GM19043 (cell line): Measurements from ENCODE around the gene BCL11A.
"Not testable (repeated sequence)": the region's sequence is repeated elsewhere in the genome, so short reads cannot be mapped to it uniquely, and the experiment has no call there.

ENCODE experiments used
- ATAC-seq: cut with Tn5 transposase; IDR thresholded peaks from one replicate; pipeline ENCODE4 v1.9.1; 2021; ENCODE audit warnings: low read depth; ENCODE audit not compliant: unreplicated experiment

Gene BCL11A

DNA sequence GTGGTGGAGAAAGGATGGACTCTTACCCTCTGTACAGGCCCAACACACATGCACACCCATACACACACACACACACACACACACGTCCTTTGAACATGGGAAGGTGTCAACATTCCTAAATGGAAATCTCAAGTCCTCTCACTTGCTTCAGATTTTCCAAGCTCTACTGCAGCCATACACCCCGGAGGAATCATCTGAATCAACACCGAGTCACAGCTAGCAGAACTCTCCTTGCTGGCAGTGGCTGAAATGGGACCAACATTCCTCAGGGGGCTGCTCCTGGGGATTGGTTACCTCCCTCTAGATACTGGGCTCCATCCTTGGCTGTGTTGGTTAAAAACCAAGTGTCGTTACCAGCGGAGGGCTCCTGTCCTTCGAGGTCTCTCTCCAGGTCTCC lies 112.7 kb downstream of the BCL11A start:
- ATAC-seq, result no peak

DNA sequence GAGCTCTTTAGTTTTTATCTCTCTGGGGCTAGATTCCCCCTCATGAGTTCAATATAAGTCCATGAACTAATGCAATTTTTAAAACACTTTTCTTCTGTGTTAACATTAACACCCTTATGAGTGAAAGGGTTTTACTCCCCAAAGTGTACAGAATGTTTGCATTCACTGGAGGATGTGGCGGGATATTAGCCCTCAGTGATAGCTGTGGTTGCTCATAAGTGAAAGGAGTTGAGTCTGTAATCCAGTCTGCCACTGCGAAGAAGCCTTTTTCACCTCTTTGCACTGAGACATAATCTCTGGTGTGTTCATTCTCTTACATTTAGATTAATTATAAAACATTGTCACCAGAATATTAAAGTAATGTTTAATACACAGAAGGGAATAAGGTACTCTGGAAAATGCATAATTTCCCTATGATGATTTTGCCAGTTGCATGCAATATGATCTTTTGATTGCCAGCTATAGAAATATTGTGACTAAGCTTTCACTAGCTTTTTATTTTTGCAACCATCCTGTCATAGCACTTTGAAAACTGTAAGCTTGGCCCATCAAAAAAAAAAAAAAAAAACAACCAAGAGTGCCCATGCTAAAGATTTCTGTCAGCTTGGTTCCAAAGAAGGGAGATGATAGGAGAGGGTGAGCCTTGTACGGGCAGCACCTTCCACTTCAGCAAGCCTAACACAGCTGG lies 113.2 kb downstream of the BCL11A start:
- peak; percentile 26 for ATAC-seq

DNA sequence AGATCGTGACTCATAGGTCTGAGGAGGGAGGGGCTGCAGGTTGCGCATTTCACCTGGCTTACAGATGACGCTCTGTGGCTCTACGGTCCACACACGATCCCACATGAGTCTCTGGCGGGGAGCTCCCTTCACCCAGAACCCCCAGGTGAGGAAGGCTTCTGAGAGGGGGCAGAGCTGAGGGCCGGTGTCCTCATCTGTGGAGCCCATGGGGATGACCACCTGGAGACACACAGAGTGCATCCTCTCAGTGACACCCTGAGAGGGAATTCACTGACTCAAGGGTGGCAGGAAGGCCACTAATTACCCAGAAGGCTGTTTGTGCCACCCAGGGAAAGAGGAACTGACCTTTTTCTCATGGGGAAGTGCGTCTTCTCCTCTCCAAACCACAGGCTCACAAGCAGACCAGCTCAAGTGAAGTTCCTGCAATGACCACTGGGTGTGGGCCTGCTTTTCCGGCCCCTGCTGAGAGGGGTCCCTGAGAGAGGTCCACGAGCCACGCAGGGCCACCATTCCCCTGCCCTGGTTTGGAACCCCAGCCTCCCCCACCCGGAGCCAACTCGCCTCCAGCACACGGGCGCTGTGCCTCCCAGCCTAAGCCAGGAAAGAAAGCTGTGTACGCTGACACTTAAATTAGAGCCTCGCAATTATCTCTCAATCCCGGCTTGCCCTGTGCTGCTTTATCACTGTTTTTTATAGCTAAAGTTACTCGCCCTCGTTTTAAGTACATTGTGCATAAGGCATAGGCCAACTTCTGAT lies 114.1 kb downstream of the BCL11A start:
- peak; percentile 90 for ATAC-seq

DNA sequence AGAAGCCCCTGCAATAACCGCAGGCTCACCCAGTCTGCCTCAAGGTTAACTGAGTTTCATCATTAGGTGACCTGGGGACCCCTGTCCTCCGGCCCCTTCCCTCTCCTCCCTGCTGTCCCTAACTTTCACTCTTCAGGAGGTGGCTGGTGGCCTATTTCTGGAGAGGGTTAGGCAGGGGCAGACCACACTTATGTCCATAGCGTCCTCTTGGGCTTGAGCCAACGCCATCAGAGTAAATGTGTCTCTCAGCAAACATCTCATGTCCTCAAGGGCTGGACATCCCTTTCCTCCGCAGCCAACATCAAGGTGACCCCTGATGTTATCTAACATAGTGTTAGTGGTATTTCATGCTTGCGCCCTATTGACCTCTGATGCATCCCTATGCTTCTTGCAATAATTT lies 114.8 kb downstream of the BCL11A start:
- ATAC-seq, result no peak

DNA sequence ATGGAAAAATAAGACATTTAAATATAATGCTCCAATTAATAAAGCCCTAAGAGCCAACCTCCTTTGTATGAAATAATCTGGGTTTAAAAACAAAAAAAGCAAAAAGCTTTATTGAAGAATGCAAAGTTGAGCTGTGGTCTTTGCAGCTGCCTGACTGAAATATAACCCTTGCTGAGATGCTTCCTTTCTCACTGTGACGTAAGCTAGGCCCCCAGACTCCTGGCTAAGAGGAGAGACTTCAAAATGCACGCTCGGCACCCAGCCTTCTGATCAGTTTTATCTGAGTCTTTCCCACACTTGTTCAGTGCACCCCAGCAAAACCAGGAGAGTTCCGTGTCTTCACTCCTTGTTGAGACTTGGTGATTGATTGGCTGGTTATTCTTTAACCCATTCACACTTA lies 115.3 kb downstream of the BCL11A start:
- no peak for ATAC-seq

DNA sequence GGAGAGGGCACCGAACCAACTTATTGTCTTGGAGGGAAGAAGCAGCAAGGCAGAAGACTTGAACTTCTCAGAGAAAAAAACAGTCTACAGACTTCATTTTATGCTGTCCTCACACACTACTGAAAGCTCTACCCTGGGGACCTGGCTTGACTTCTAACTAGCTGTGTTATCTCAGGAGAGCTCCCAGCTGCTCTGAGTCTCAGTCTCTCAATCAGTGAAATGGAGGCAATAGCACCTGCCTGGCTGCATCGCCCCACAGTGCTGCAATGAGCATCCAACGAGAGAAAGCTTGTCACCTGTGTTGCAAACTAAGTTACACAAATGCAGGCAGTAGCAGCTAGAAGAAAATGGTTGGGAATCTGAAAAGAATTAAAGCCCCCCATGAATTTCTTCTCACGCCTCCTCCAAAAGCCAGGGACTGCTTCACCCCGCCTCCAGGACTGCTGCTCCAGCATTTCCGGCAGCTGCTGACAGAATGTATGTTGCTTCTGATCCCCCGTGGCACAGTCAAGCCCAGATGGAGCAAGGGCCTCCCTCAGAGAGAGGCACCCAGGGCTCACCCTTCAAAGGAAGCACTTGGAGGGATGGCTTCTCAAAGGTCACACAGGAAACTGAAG lies 116.3 kb downstream of the BCL11A start:
- no peak for ATAC-seq

DNA sequence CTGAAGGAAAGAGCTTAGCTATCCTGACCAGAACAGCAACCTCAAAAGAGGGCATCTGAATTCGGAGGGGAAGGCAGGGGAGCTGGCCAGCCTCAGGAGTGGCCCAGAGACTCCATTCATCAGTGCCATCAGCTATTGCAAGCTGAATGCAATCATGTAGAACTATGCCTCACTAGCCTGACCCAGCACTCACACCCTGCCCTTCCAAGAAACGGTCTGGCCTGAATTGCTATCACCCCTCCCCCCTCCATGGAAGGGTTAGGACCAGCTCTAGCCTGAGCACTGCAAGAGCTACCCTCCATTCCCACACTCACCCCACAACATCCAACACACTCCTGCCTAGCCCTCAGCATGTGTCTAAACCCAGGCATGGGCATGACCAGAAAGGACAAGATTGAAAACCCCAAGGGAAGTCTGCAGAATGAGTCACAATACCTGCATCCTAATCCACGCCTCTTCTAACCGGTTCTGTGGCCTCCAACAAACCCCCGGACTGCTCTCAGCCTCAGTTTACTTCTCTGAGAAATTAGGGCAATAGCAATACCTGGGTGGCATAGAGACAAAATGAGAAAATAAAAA lies 120.3 kb downstream of the BCL11A start:
- no peak for ATAC-seq

DNA sequence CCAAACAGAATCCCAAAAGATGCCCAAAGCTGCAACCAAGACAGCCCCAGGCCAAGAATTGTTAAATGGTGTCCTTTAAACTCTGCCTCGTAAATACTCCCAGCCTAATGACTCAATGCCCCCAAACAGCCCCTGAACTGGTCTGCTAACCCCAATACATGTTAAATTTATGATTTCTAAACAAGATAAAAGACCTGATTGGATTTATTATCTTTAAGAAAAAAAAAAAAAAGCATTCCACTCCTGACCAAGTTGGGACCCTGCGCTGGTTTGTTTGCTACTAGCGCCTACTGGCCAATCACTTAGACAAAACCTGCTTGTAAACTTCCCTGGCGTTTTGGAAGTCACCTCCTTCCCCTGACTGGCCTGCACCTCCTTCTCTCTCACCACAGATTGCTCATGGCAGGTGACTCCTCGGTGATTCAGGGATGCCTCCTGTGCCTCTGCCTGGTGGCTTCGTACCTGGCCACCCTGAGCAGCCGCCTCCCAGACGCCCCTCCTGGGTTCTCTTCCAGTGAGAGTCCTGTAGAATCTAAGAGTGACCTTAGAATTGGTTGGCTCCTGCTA lies 121.3 kb downstream of the BCL11A start:
- no peak for ATAC-seq

DNA sequence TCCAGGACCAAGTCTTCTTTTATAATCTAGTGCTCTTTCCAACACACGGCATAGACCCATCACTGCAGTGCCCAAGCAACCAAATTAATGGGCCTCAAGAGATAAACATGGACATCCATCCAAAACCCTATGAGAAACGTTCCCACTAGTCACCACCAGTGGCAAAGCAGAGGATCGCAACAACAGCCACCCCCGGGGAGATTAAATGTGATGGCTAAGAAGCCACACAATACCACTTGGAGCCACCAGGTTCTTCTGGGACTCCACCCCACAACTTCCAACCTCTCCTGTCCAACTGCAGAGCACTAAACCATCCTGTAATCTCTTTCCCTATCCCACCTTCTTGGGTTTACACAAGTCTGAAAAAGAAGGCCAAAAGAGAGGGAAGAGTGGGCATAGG lies 123.8 kb downstream of the BCL11A start:
- ATAC-seq, result no peak

DNA sequence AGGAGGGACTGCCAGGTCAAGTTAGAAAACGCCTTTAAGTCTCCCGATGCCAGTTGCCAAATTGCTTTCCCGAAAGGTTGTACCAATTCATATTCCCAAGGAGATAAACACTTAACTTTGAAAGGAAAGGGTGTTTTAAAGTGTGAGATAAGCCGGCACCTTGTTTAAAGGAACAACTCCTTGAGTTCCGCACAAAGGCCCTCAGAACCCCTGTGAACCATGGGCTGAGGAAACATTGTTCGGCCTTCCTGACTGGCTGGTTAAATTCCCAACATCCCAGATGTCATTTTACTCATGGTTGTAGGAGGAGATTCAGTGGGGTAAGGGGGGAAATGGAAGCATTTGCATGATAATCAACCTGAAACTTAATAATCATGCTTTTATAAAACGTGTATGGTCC lies 126.6 kb downstream of the BCL11A start:
- no peak for ATAC-seq

DNA sequence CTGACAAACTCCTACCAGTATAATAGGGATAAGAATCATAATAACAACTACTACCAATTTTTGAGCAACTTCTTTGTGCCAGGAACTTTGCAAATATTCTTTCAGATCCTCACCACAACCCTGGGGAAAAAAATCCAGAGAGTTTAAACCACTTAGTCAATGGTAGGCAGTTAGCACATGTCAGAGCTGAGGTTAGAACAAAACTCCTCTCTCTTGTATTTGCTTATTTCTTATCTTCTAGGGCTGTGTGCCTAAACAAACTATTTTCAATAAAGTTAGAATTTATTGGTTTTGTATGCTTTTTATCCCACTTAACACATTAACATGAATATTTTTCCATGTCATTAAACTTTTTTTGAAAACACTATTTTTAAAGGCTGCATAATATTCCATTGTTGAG lies 127.1 kb downstream of the BCL11A start:
- no peak for ATAC-seq

DNA sequence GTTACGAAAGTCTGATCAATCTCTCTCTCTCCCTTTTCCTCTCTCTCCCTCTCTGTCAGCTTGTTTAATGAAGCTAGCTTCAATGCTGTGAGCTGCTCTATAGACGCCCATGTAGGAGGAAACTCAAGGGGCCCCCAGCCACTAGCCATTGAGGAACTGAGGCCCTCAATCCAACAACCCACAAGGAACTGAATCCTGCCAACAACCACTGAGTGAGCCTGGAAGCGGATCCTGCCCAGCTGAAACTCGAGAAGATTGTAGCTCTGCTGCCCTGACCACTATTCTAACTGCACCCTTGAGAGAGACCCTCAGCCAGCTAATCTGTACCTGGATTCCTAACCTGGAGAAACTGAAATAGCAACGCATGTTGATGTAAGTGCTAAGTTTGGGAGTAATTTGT lies 129.2 kb downstream of the BCL11A start:
- no peak for ATAC-seq

DNA sequence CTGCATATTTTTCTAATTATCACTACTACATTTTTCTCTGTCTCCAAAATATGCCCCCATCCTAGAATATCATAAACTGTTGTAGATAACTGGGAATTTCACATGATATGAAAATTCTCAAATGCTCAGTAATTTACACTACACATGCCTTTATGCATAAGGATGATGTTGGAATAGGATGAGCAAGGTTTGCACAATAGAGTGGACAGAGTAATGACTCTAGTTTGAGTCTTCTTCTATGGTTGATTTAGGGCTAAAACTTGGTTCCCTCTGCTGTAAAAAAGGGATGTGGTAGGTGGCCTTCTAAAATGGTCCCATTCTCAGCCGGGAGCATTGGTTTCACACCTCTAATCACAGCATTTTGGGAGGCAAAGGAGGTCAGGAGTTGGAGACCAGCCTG lies 129.9 kb downstream of the BCL11A start:
- no peak for ATAC-seq

DNA sequence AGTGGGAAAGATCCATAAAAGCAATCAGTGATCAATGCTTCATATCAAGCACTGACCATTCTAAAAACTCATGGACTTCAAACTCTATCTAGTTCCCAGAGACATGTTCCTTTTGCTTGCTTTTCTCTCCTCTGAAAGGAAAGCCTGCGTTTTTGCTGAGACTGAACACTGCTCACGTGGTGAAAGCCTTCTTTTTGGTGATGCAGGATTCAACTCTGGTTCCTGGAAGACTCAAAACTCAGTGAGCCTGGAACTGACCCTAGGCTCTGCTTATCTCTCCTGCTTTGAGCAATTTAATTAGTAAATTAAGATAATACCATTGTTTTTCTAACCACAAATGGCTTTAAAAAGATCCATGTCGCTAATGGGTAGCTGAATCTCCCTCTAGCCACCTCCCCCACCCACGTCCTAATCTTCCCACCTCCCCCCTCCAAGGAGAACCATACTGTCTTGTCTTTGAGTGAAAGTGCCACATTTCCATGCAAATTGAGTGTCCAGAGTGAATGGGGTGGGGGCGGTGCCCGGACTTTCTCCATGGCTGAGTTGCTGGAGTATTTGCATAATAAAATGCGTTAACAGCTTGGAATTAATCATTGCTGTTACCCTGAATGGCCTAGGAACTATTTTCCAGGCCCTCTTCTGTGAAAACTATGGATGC lies 130.5 kb downstream of the BCL11A start:
- no peak for ATAC-seq

DNA sequence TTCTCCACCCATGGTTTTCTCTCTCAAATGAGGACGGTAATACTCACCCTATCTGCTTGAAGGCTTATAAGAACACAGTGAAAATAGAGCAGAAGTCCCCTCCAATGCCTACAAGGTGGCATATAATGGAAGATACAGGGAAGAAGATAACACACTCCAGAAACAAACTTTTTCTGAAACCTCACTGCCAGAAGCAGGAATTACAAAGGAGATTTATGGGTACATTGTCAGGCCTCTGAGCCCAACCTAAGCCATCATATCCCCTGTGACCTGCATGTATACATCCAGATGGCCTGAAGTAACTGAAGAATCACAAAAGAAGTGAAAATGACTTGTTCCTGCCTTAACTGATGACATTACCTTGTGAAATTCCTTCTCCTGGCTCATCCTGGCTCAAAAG lies 136.2 kb downstream of the BCL11A start:
- not testable (repeated sequence) for ATAC-seq

DNA sequence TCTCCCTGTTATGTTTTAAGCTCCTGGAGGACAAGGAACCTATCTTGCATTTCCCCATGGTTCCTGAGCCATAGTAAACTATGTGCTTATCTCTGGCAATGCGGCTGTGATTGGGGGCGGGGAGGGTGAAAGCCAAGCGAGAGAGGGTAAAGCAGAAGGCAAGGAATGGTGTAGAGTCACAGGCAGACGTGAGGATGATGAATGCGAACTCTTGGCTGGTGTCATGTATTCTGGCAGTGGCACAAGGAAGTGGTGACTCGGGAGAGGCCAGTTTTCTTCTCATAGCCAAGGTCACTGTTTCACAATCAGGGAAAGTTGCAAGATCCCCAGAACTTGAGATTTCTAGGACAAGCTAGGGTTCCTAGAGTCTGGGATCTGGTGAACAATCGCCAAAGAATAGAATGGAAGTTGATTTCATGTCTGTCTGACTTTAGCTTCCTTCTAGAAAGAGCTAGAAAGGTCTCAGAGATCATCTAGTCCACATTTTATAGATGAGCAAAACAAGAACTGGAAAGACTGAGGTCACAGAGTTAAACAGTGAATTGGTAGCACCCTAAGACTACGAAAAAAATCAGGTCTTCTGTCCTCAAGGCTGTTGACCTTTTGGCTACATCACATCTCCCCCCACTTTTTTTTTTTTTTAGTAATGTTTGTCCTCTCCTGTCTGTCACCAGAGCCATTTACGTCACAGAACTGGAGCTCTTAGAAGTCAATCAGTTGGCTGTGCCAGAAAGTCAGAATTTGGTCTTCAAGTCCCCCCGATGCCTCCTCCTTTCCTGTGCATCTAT lies 137.0 kb downstream of the BCL11A start:
- ATAC-seq, result no peak

DNA sequence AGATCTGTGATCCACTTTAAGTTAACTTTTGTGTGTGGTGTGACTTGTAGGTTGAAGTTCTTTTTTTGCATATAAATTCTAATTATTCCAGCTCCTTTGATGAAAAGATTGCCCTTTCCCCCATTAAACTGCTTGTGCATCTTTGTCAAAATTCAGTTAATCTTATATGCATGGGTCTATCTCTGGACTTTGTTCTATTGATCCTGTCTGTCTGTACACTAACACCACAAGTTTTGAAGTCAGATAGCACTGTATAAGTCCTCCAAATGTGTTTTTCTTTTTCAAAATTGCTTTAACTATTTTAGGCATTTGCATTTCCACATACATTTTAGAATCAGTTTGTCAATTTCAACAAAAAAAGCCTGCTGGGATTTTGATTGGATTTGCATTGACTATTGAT lies 137.6 kb downstream of the BCL11A start:
- ATAC-seq, result no peak

DNA sequence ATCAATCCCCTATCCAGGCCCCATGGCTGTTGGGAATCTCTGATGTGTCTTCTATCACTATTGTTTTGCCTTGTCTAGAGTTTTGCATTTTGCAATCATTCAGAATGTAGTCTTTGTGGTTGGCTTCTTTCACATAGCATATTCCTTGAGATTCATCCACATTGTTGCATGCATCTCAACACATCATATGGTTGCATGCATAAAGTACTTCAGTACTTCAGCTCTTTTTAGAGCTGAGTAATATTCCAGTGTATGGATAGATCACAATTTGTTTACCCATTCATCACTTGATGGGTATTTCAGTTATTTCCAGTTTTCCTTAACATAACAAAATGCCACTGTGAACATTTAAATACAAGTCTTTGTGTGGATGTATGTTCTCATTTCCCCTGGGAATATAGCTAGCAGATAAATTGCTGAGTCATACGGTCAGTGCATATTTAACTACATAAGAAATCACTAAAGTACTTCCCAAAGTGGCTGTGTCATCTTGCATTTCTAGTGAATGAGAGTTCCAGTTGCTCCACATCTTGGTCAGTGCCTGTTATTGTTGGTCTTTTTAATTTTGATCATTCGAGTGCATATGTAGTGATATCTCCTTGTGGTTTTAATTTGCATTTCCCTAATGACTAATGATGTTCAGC lies 138.8 kb downstream of the BCL11A start:
- ATAC-seq, result no peak

DNA sequence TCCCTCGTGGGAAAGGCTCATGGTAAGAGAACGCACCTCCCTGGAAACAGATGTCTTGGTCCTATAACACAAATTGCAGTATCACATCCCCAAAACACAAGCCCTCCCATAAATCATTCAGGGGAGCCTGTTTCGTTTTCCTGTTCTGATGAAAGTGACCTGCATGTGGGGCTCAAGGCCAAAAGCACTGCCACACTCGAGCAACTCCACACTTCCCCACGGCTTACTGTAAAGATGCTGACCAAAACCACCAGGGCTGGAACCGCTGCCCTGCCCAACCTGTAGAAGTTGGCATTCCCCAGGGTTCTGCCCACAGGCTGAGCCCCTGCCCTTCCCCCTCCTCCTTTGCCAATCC lies 139.7 kb downstream of the BCL11A start:
- peak; percentile 83 for ATAC-seq
